GM19395 (cell line): ENCODE measurements around the gene ZIC5.
"Not testable (repeated sequence)": the region's sequence is repeated elsewhere in the genome, so short reads cannot be mapped to it uniquely, and the experiment has no call there.

Experiments used
- ATAC-seq: cut with Tn5 transposase; IDR thresholded peaks from one replicate; pipeline ENCODE4 v1.9.1; 2021; ENCODE audit warnings: mild to moderate bottlenecking, moderate library complexity; ENCODE audit not compliant: unreplicated experiment

ZIC5 gene

GRCh38 chr13:99961636-99962035, 9.9 kb downstream of the ZIC5 start:
- ATAC-seq: no peak

- ATAC-seq: no peak
Observed at GRCh38 chr13:99960663-99961311, 10.8 kb downstream of the ZIC5 start.

- ATAC-seq: no peak
Observed at GRCh38 chr13:99959540-99960230, 11.9 kb downstream of the ZIC5 start.

- no peak for ATAC-seq
Observed at GRCh38 chr13:99959127-99959539, 12.4 kb downstream of the ZIC5 start.

GRCh38 chr13:99958406-99959126, 13.0 kb downstream of the ZIC5 start:
- ATAC-seq: no peak

- ATAC-seq: no peak
Observed at GRCh38 chr13:99956473-99957349, 14.9 kb downstream of the ZIC5 start.

- no peak for ATAC-seq
Observed at GRCh38 chr13:99955747-99956472, 15.7 kb downstream of the ZIC5 start.

GRCh38 chr13:99955107-99955746, 16.3 kb downstream of the ZIC5 start:
- no peak for ATAC-seq

- no peak for ATAC-seq
Observed at GRCh38 chr13:99953138-99953755, 18.3 kb downstream of the ZIC5 start.

GRCh38 chr13:99951666-99952065, 19.9 kb downstream of the ZIC5 start:
- ATAC-seq: not testable (repeated sequence)

GRCh38 chr13:99949679-99950413, 21.7 kb downstream of the ZIC5 start:
- ATAC-seq: no peak

- no peak for ATAC-seq
Observed at GRCh38 chr13:99948907-99949678, 22.5 kb downstream of the ZIC5 start.

GRCh38 chr13:99948411-99948810, 23.2 kb downstream of the ZIC5 start:
- no peak for ATAC-seq

GRCh38 chr13:99947666-99948065, 23.9 kb downstream of the ZIC5 start:
- no peak for ATAC-seq

GRCh38 chr13:99945515-99945914, 26.1 kb downstream of the ZIC5 start:
- not testable (repeated sequence) for ATAC-seq

- ATAC-seq: no peak
Observed at GRCh38 chr13:99944606-99945005, 27.0 kb downstream of the ZIC5 start.

- no peak for ATAC-seq
Observed at GRCh38 chr13:99944102-99944501, 27.5 kb downstream of the ZIC5 start.

GRCh38 chr13:99941911-99942310, 29.7 kb downstream of the ZIC5 start:
- no peak for ATAC-seq
